KMS-11 (cell line): ENCODE results near the gene ESPN.

Experiments
- H2AFZ ChIP-seq: fragments of 200-600 bp; sonication (generic); 2 replicates; pipeline ENCODE4 v1.6.1; 2016; ENCODE audit warnings: antibody characterized with exemption, mixed run types, low read depth
- H3K27ac ChIP-seq: fragments of 200-600 bp; sonication (generic); 2 replicates; pipeline ENCODE4 v1.6.1; 2016; ENCODE audit warnings: mild to moderate bottlenecking, mixed run types
- H3K27me3 ChIP-seq: fragments of 200-600 bp; sonication (generic); 2 replicates; pipeline ENCODE4 v1.6.1; 2017; ENCODE audit warnings: mild to moderate bottlenecking, low read depth, mixed run types, moderate library complexity; ENCODE audit not compliant: insufficient read depth
- H3K36me3 ChIP-seq: fragments of 200-600 bp; sonication (generic); 2 replicates; pipeline ENCODE4 v1.6.1; 2017; ENCODE audit warnings: mild to moderate bottlenecking, mixed run types; ENCODE audit not compliant: insufficient read depth
- H3K4me1 ChIP-seq: fragments of 200-600 bp; sonication (generic); 2 replicates; pipeline ENCODE4 v1.6.1; 2016; ENCODE audit warnings: mild to moderate bottlenecking, low read depth, mixed run types; ENCODE audit not compliant: poor library complexity, severe bottlenecking
- H3K4me2 ChIP-seq: fragments of 200-600 bp; sonication (generic); 2 replicates; pipeline ENCODE4 v1.7.0; 2016; ENCODE audit warnings: mild to moderate bottlenecking, mixed run types
- H3K4me3 ChIP-seq: fragments of 200-600 bp; sonication (generic); IDR thresholded peaks from 2 replicates; pipeline ENCODE4 v1.6.1; 2017; ENCODE audit warnings: low read depth, low read length, mixed read lengths; ENCODE audit not compliant: insufficient read depth
- H3K79me2 ChIP-seq: fragments of 200-600 bp; sonication (generic); 2 replicates; pipeline ENCODE4 v1.6.1; 2016; ENCODE audit warnings: low read depth, mixed run types; ENCODE audit not compliant: insufficient read depth
- H3K9ac ChIP-seq: fragments of 200-600 bp; sonication (generic); 2 replicates; pipeline ENCODE4 v1.6.1; 2016; ENCODE audit warnings: mild to moderate bottlenecking, mixed run types
- H4K20me1 ChIP-seq: fragments of 200-600 bp; sonication (generic); 2 replicates; pipeline ENCODE4 v1.6.1; 2016; ENCODE audit warnings: mild to moderate bottlenecking, mixed run types; ENCODE audit not compliant: insufficient read depth
- CTCF ChIP-seq: fragments of 200-600 bp; sonication (generic); conservative IDR thresholded peaks from 2 replicates; pipeline ENCODE4 v1.6.1; 2017; ENCODE audit warnings: low read depth, mild to moderate bottlenecking, antibody characterized with exemption, low read length, moderate library complexity, mixed read lengths

Gene ESPN

GRCh38 chr1:6412896-6413295 is 11.7 kb upstream of the ESPN start:
- no peak for TF ChIP-seq CTCF
- H3K79me2 ChIP-seq, result no peaks in the 10 kb centered on the region
- H3K4me1 ChIP-seq, result peaks cover 11% of the 10 kb centered on the region
- no peaks in the 10 kb centered on the region for H3K36me3 ChIP-seq
- H3K27ac ChIP-seq, result no peak overlapping the region
- H3K4me3 ChIP-seq, result no peak overlapping the region
- H2AFZ ChIP-seq, result no peak overlapping the region
- no peaks in the 10 kb centered on the region for H4K20me1 ChIP-seq
- H3K9ac ChIP-seq, result no peak overlapping the region
- H3K27me3 ChIP-seq, result peaks cover 33% of the 10 kb centered on the region; the same call in 1 of the 2 replicates
- no peak overlapping the region for H3K4me2 ChIP-seq

- Histone ChIP-seq H3K27me3 (peaks cover 44% of the 10 kb centered on the region), H3K79me2 (no peaks in the 10 kb centered on the region), H3K4me1 (peaks cover 11% of the 10 kb centered on the region), H3K36me3 (no peaks in the 10 kb centered on the region), H3K4me2 (peak overlapping the region; percentile 86), H3K4me3 (no peak overlapping the region), H2AFZ (peak overlapping the region; percentile 36; the same call in 1 of the 2 replicates), H3K9ac (no peak overlapping the region), H4K20me1 (no peaks in the 10 kb centered on the region), H3K27ac (no peak overlapping the region)
- TF ChIP-seq CTCF, result peak; percentile 81
Measured at GRCh38 chr1:6414443-6414844, 10.1 kb upstream of the ESPN start.

GRCh38 chr1:6414881-6415626 is 9.5 kb upstream of the ESPN start:
- TF ChIP-seq CTCF, result no peak
- Histone ChIP-seq H2AFZ (peak overlapping the region; percentile 36; the same call in 1 of the 2 replicates), H3K79me2 (no peaks in the 10 kb centered on the region), H3K4me1 (peaks cover 11% of the 10 kb centered on the region), H4K20me1 (no peaks in the 10 kb centered on the region), H3K36me3 (no peaks in the 10 kb centered on the region), H3K9ac (no peak overlapping the region), H3K4me3 (no peak overlapping the region), H3K4me2 (peak overlapping the region; percentile 86), H3K27me3 (peaks cover 50% of the 10 kb centered on the region), H3K27ac (no peak overlapping the region)

GRCh38 chr1:6416295-6416656 is 8.3 kb upstream of the ESPN start:
- Histone ChIP-seq H4K20me1 (no peaks in the 10 kb centered on the region), H3K9ac (no peak overlapping the region), H3K79me2 (no peaks in the 10 kb centered on the region), H3K27ac (no peak overlapping the region), H3K4me3 (no peak overlapping the region), H3K27me3 (peaks cover 62% of the 10 kb centered on the region), H2AFZ (no peak overlapping the region), H3K36me3 (no peaks in the 10 kb centered on the region), H3K4me2 (no peak overlapping the region), H3K4me1 (peaks cover 11% of the 10 kb centered on the region)
- no peak for TF ChIP-seq CTCF
